OCI-LY1 (cell line): ENCODE results near the gene RAB29.

Experiments
- H2AFZ ChIP-seq: fragments of 200-600 bp; sonication (generic), shearing (Covaris generic); 2 replicates; pipeline ENCODE4 v1.6.0; 2014; ENCODE audit warnings: antibody characterized with exemption, mild to moderate bottlenecking, low read length
- H3F3A ChIP-seq: fragments of 200-600 bp; sonication (generic), shearing (Covaris generic); 2 replicates; pipeline ENCODE4 v1.6.0; 2014; ENCODE audit warnings: mild to moderate bottlenecking, antibody characterized with exemption, low read length, moderate library complexity; ENCODE audit not compliant: insufficient read depth
- H3K27ac ChIP-seq: fragments of 200-600 bp; sonication (generic); 2 replicates; pipeline ENCODE4 v1.5.1; 2014; ENCODE audit warnings: low read length, mixed run types, mild to moderate bottlenecking, low read depth; ENCODE audit not compliant: poor library complexity, severe bottlenecking
- H3K27me3 ChIP-seq: fragments of 200-600 bp; sonication (generic); 2 replicates; pipeline ENCODE4 v1.6.0; 2014; ENCODE audit warnings: antibody characterized with exemption, mild to moderate bottlenecking, low read length, moderate library complexity; ENCODE audit not compliant: insufficient read depth
- H3K36me3 ChIP-seq: fragments of 200-600 bp; sonication (generic); 2 replicates; pipeline ENCODE4 v1.6.1; 2014; ENCODE audit warnings: mild to moderate bottlenecking, antibody characterized with exemption, low read length, moderate library complexity, mixed read lengths; ENCODE audit not compliant: insufficient read depth
- H3K4me1 ChIP-seq: fragments of 200-600 bp; sonication (generic); 2 replicates; pipeline ENCODE4 v1.5.1; 2014; ENCODE audit warnings: mild to moderate bottlenecking, low read length, moderate library complexity; ENCODE audit not compliant: insufficient read depth, severe bottlenecking
- H3K4me2 ChIP-seq: fragments of 200-600 bp; sonication (generic), shearing (Covaris generic); 2 replicates; pipeline ENCODE4 v1.6.1; 2014; ENCODE audit warnings: low read length
- H3K4me3 ChIP-seq: fragments of 200-600 bp; sonication (generic); 2 replicates; pipeline ENCODE4 v1.5.1; 2014; ENCODE audit warnings: low read length, low read depth, mild to moderate bottlenecking, mixed read lengths; ENCODE audit not compliant: poor library complexity, severe bottlenecking
- H3K79me2 ChIP-seq: fragments of 200-600 bp; shearing (Covaris generic); 2 replicates; pipeline ENCODE4 v1.6.1; 2016; ENCODE audit warnings: mixed run types, low read length, mixed read lengths; ENCODE audit not compliant: insufficient read depth
- H3K9ac ChIP-seq: fragments of 200-600 bp; sonication (generic), shearing (Covaris generic); 2 replicates; pipeline ENCODE4 v1.6.1; 2014; ENCODE audit warnings: mild to moderate bottlenecking, low read length, mixed read lengths
- H3K9me2 ChIP-seq: fragments of 200-600 bp; sonication (generic), shearing (Covaris generic); 2 replicates; pipeline ENCODE4 v1.6.1; 2014; ENCODE audit warnings: low read depth, mild to moderate bottlenecking, low read length, mixed read lengths
- H3K9me3 ChIP-seq: fragments of 200-600 bp; shearing (Covaris generic); 2 replicates; pipeline ENCODE4 v1.6.1; 2014; ENCODE audit warnings: low read length, mixed read lengths
- H4K20me1 ChIP-seq: fragments of 200-600 bp; sonication (generic), shearing (Covaris generic); 2 replicates; pipeline ENCODE4 v1.6.0; 2016; ENCODE audit warnings: mild to moderate bottlenecking, low read length; ENCODE audit not compliant: insufficient read depth
- EZH2 ChIP-seq: fragments of 200-600 bp; sonication (generic), shearing (Covaris generic); IDR thresholded peaks from 2 replicates; pipeline ENCODE4 v1.8.0; 2017; ENCODE audit warnings: borderline replicate concordance, mixed run types, mild to moderate bottlenecking, antibody characterized with exemption, low read length, moderate library complexity, mixed read lengths
- TF ChIP-seq, protein P1 (sequence below): fragments of 200-600 bp; sonication (generic), shearing (Covaris generic); IDR thresholded peaks from 2 replicates; pipeline ENCODE4 v1.5.1; 2017; ENCODE audit warnings: mild to moderate bottlenecking, antibody characterized with exemption, low read length, moderate library complexity, mixed read lengths

Gene RAB29

DNA sequence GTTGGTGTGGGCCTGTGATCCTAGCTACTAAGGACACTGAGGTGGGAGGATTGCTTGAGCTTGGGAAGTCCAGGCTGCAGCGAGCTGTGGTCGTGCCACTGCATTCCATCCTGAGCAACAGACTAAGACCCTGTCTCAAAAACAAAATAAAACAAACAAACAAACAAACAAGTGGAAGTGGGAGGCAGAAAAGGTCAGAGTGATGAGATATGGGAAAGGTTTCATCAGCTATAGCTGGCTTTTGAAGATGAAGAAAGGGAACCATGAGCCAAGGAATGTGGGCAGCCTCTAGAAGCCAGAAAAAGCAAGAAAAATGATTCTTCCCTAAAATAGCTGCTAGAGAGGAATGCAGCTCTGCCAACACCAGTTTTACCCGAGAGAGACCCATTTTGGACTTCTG is 14.7 kb downstream of the RAB29 start:
- TF ChIP-seq, protein P1, sequence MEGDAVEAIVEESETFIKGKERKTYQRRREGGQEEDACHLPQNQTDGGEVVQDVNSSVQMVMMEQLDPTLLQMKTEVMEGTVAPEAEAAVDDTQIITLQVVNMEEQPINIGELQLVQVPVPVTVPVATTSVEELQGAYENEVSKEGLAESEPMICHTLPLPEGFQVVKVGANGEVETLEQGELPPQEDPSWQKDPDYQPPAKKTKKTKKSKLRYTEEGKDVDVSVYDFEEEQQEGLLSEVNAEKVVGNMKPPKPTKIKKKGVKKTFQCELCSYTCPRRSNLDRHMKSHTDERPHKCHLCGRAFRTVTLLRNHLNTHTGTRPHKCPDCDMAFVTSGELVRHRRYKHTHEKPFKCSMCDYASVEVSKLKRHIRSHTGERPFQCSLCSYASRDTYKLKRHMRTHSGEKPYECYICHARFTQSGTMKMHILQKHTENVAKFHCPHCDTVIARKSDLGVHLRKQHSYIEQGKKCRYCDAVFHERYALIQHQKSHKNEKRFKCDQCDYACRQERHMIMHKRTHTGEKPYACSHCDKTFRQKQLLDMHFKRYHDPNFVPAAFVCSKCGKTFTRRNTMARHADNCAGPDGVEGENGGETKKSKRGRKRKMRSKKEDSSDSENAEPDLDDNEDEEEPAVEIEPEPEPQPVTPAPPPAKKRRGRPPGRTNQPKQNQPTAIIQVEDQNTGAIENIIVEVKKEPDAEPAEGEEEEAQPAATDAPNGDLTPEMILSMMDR: no peak
- TF ChIP-seq EZH2: no peak
- no peak overlapping the region for H3K27ac ChIP-seq

DNA sequence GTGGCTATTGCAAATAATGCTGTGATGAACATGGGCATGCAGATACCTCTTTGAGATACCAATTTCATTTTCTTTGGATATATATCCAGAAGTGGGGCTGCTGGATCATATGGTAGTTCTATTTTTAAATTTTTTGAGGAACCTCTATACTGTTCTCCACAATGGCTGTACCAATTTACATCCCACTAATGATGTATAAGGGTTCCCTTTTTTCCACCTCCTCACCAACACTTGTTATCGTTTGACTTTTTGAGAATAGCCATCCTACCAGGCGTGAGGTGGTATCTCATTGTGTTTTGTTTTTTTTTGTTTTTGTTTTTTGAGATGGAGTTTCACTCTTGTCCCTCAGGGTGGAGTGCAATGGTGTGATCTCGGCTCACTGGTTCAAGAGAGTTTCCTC is 18.7 kb downstream of the RAB29 start:
- Histone ChIP-seq H2AFZ (no peak overlapping the region), H3F3A (no peaks in the 10 kb centered on the region), H3K9me2 (no peaks in the 10 kb centered on the region), H3K4me1 (no peaks in the 10 kb centered on the region), H3K36me3 (no peaks in the 10 kb centered on the region), H3K27ac (no peak overlapping the region), H3K4me3 (no peak overlapping the region), H3K9ac (no peak overlapping the region), H3K4me2 (no peak overlapping the region), H3K9me3 (no peaks in the 10 kb centered on the region), H4K20me1 (no peaks in the 10 kb centered on the region), H3K79me2 (no peaks in the 10 kb centered on the region), H3K27me3 (no peaks in the 10 kb centered on the region)
- TF ChIP-seq, protein P1: no peak
- TF ChIP-seq EZH2: no peak

More for the DNA sequence above, 14.7 kb downstream of the RAB29 start:
- no peaks in the 10 kb centered on the region for H3K36me3 ChIP-seq
- H4K20me1 ChIP-seq: no peaks in the 10 kb centered on the region
- no peaks in the 10 kb centered on the region for H3K79me2 ChIP-seq
- H3K9me3 ChIP-seq: no peaks in the 10 kb centered on the region
- H3K4me3 ChIP-seq: no peak overlapping the region
- no peaks in the 10 kb centered on the region for H3K9me2 ChIP-seq
- no peak overlapping the region for H2AFZ ChIP-seq
- no peaks in the 10 kb centered on the region for H3F3A ChIP-seq
- no peak overlapping the region for H3K9ac ChIP-seq
- H3K27me3 ChIP-seq: no peaks in the 10 kb centered on the region
- no peaks in the 10 kb centered on the region for H3K4me1 ChIP-seq
- no peak overlapping the region for H3K4me2 ChIP-seq

DNA sequence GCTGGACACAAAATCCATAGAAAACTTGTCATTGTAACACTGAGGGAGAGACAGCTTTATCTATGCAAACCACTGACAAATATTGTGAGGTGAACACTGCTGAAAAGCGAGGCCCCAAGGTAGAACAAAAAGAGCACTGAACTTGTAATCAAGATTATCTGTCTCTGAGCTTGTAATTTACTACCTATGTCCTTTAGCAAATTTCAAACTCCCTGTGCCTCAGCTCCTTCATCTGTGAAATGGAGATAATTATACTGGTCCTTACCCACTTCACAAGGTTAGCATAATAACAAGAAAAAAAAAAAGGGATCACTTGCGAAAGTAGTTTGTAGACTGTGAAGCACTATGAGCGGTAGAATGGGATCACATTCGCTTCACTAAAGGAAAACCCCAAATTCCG is 20.4 kb downstream of the RAB29 start:
- H3K9ac ChIP-seq: no peak overlapping the region
- no peaks in the 10 kb centered on the region for H3K36me3 ChIP-seq
- no peak overlapping the region for H3K4me3 ChIP-seq
- no peaks in the 10 kb centered on the region for H3K9me2 ChIP-seq
- H3K4me1 ChIP-seq: peaks cover 5% of the 10 kb centered on the region
- no peaks in the 10 kb centered on the region for H3K9me3 ChIP-seq
- TF ChIP-seq, protein P1: no peak
- TF ChIP-seq EZH2: no peak
- no peak overlapping the region for H3K27ac ChIP-seq
- H3K27me3 ChIP-seq: no peaks in the 10 kb centered on the region
- no peaks in the 10 kb centered on the region for H3K79me2 ChIP-seq
- no peak overlapping the region for H2AFZ ChIP-seq
- H4K20me1 ChIP-seq: no peaks in the 10 kb centered on the region
- no peak overlapping the region for H3K4me2 ChIP-seq
- no peaks in the 10 kb centered on the region for H3F3A ChIP-seq
